HG03159 (cell line): ENCODE data around the gene POMT2.
"Not testable (repeated sequence)": the region's sequence is repeated elsewhere in the genome, so short reads cannot be mapped to it uniquely, and the experiment has no call there.

Experiments
- ATAC-seq: cut with Tn5 transposase; IDR thresholded peaks from one replicate; pipeline ENCODE4 v1.9.1; 2021; ENCODE audit warnings: mild to moderate bottlenecking, moderate library complexity; ENCODE audit not compliant: unreplicated experiment

The POMT2 gene

GRCh38 chr14:77303417-77304156 is 17.1 kb downstream of the POMT2 start:
- no peak for ATAC-seq

- no peak for ATAC-seq
Observed at GRCh38 chr14:77302926-77303325, 17.8 kb downstream of the POMT2 start.

- no peak for ATAC-seq
Observed at GRCh38 chr14:77301103-77301502, 19.6 kb downstream of the POMT2 start.

GRCh38 chr14:77299771-77300170 is 20.9 kb downstream of the POMT2 start:
- ATAC-seq: no peak

- no peak for ATAC-seq
Observed at GRCh38 chr14:77296906-77297305, 23.8 kb downstream of the POMT2 start.

- no peak for ATAC-seq
Observed at GRCh38 chr14:77296155-77296554, 24.5 kb downstream of the POMT2 start.

- ATAC-seq: no peak
Observed at GRCh38 chr14:77290705-77291104, 30.0 kb downstream of the POMT2 start.

- no peak for ATAC-seq
Observed at GRCh38 chr14:77286576-77286975, 34.1 kb downstream of the POMT2 start.

GRCh38 chr14:77284466-77284865 is 36.2 kb downstream of the POMT2 start:
- ATAC-seq: no peak

GRCh38 chr14:77284066-77284465 is 36.6 kb downstream of the POMT2 start:
- ATAC-seq: no peak

GRCh38 chr14:77281852-77282410 is 38.8 kb downstream of the POMT2 start:
- ATAC-seq: no peak

GRCh38 chr14:77280921-77281320 is 39.8 kb downstream of the POMT2 start:
- not testable (repeated sequence) for ATAC-seq

GRCh38 chr14:77279719-77280118 is 41.0 kb downstream of the POMT2 start:
- no peak for ATAC-seq

- ATAC-seq: no peak
Observed at GRCh38 chr14:77278461-77279230, 42.0 kb downstream of the POMT2 start.

- ATAC-seq: no peak
Observed at GRCh38 chr14:77276959-77277358, 43.7 kb downstream of the POMT2 start.

GRCh38 chr14:77276295-77276935 is 44.3 kb downstream of the POMT2 start:
- ATAC-seq: no peak

- ATAC-seq: no peak
Observed at GRCh38 chr14:77275601-77276017, 45.1 kb downstream of the POMT2 start.

- no peak for ATAC-seq
Observed at GRCh38 chr14:77275041-77275580, 45.6 kb downstream of the POMT2 start.

GRCh38 chr14:77273796-77274195 is 46.9 kb downstream of the POMT2 start:
- no peak for ATAC-seq

GRCh38 chr14:77272261-77272660 is 48.4 kb downstream of the POMT2 start:
- ATAC-seq: no peak

- ATAC-seq: no peak
Observed at GRCh38 chr14:77271113-77271710, 49.5 kb downstream of the POMT2 start, which contains the start of gene NGB. Gene NGB (minus strand): TSS chr14:77271206. CDS start chr14:77270937, 269 bp downstream.
